ENCODE results near the gene NINL.
"Not testable (repeated sequence)": the region's sequence is repeated elsewhere in the genome, so short reads cannot be mapped to it uniquely, and the experiment has no call there.

The NINL gene

GRCh38 chr20:25484224-25484846, 101.0 kb downstream of the NINL start:
- DNase-seq (ENCODE audit: low spot score) = no peak

DNA sequence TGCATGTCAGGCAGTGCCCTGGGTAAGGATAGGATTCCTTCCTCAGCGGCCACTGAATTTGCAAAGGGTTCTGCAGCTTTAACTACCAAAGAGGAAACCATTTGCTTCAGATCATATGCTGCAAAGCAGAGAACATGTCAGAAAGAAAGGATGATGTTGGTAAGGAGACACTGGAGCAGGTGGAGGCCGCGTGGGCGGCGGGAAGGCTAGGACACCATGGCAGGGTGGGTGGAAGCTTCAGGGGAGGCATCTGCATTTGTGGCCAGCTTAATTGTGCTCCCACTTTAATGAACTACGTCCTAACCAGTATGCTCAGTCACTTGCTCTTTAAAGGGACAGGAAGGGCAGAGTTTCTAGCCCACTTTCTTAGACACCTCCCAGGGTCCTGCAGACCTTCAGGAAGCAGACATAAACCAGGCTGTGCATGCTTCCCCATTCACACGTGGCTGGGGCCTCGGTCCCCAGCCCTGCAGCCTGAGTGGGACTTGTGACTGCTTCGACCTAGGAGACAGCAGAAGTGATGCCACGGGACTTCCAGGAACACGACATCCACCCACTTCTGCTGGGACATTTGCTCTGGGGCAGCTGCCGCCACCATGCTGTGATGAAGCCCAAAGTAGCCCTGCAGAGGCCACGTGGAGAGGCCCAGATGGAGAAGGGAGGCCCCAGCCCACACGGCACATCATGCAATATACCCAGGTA, 101.7 kb downstream of the NINL start:
- no peak for DNase-seq (ENCODE audit: low spot score)

GRCh38 chr20:25481918-25482253, 103.4 kb downstream of the NINL start:
- no peak for DNase-seq (ENCODE audit: low spot score)

DNA sequence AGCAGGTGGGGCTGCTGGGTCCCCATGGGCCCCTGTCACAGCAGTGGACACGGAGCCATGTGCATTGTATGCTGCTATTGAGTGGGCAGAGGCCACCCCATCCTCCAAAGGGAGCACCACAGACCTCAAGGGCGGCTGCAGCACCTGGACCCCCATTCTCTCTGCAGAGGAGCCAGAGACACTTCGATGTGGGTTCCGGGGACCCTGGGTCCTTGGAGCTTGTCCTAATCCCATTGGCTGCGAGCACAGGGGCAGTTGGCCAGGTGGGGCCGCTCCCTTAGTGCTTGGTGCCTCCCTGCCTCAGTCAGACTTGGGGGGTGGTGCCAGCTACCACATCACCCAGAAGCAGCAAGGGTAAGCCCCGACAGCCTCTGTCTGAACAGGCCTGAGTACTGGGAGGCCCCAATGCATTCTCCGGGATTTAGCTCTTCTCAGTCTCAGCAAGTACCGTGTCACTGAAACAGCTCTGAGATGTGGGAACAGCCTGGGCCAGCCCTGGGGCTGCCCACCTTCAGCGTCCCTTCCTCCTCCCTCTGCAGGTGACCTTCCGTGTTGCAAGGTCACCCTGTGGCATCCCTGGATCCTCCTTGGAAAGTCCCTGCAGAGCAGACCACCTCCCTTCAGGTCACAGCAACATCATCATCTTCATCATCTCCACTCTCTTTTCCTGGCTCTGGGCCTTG, 104.0 kb downstream of the NINL start:
- no peak for DNase-seq (ENCODE audit: low spot score)

DNA sequence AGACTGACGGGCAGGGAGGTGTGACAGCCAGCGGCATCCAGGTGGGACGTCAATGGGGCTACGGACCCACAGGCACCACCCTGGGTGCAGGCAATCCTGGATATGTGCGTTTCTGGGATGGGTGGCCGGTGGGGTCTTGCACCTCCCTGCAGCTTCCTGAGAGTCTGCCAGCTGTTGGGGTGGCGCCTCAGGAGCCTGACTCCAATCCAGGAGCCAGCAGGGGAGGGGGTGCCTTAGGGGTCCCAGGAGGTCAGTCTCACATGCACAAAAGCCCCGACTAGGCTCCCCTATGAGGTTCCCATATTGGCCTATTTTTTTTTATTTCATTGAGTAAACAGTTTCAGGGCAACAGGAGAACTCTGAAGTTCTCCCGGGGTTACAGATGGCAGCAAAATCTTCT, 104.5 kb downstream of the NINL start:
- DNase-seq (ENCODE audit: low spot score) = no peak

- DNase-seq (ENCODE audit: low spot score) = no peak
Measured at GRCh38 chr20:25480156-25480555, 105.2 kb downstream of the NINL start.

DNA sequence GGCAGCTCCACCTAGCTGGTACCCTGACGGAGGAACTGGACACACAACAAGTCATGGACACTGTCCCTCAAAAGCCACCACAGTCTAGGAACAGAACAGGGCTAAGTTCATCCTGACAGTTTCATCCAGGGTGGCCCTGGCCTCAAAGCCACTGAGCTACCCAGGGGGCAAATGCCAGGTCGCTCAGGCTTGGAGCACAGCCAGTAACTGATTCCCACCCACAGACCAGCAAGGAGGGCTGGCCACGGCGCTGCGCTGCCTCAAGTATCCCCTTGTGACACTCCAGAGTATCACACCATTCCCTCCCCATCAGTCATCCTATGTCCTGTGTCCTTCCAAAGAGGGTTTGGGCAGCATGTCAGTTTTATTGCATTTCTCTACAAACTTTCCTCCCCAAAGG, 105.7 kb downstream of the NINL start:
- DNase-seq (ENCODE audit: low spot score) = no peak

DNA sequence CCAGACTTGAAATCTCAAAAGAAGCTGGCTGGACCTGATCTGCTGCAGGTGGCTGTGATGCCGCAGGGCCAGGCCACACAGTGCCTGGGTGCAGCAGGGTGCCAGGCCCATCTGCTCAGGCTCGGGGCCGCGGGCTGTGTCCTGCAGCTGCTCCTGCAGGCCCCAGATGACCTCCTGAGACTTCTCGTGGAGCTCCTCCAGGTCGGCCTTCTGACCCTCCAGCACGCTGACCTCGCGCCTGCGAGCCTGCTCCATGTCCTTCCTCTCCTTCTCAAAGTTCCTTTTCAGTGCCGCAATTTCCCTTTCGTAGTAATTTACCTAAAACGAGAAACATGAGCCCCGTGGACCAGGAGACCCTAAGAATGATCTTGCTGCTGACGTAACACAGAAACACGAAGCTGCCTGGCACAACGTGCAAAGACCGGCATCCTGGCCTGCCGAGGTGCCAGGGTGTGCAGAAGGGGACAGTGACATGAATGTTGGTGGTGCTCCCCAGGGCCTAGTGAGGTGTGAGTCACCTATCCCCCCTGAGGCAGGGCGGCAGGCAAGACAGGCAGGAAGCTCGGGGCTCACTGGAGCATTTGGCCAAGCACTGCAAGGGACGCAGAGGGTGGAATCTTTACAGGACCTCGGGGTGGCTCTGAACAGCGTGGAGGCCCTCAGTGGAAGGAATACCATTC, 106.3 kb downstream of the NINL start:
- DNase-seq (ENCODE audit: low spot score) = no peak

DNA sequence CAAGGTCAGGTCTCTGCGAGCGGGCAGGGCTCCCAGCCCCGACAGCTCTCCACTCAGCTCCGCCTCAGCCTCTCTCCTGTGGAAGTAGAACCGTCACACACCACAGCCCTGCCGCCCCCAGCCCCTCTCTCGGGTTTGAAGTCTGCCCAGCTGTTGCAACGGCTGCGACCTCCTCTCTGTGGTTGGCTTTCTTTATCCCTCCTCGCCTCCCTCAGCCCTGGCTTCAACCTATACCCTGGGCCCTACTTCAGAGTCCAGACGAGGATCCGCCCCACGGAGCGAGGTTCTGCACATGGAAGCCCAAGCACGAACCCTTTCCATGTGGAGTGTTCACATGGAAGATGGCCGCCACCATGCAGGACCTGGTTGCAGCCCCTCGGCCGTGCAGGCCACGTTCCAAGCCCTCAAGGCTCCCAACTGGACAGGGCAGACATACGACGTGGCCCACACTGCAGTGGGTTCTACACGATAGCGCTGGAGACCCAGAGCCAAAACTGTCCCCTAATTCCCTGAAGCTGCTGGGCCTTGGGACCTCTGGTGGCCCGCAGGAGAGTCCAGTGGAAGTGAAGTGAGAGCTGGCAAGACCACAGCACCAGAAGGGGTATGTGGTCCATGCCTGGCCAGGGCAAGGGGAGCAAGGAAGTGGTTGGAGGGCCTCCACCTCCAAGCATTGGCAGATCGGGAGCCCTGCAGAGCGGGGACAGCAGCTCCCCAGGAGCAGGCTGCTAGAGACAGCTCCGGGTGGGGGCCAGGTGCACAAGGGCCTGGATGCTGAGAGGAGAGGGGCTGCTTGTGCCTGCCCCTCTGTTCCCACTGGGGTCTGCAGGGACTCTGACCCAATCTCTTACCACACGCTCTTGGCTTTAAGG, 108.1 kb downstream of the NINL start:
- DNase-seq (ENCODE audit: low spot score) = no peak

DNA sequence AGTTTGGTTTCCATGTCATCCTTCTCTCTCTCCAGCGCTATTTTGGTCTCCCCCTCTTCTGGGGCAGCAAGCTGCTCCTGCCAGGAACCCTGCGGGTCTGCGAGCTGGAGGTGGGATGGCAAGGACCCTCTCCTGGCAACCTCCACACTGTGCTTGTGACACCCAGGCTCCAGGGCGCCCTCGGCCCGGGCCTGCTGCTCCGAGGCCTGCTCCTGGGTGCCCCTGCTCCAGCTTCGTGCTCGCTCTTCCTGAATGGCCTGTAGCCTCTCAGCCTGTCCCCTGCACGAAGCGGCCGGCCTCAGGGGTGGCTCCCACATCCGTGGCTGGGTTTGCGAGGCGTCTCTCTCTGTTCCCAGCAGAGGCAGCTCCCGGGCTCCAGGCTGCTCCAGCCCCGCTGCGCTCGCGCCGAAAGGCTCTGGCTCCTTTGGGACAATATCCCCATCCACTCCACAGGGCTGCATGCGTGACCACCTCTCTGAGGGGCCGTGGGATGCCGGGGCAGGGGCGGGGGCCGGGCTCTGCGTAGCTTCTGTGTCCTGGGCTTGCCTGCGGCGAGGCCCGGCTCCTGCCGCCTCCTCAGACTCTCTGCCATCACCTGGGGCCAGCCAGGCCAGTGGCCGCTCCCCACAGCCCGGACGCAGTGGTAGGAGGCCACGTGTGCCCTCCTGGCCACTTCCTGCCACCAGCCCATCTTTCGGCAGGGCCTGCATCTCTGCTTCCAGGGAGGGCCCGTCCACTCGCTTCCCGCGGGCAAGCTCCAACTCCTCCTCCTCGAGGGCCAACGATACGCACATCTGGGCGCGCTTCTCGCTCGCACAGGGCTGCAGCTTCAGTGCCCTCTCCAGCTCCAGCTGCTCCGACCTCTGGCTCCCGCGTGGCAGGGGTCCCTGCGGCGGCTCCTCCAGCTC, 109.0 kb downstream of the NINL start:
- DNase-seq (ENCODE audit: low spot score) = no peak

GRCh38 chr20:25473297-25473696, 112.0 kb downstream of the NINL start:
- DNase-seq (ENCODE audit: low spot score) = not testable (repeated sequence)

DNA sequence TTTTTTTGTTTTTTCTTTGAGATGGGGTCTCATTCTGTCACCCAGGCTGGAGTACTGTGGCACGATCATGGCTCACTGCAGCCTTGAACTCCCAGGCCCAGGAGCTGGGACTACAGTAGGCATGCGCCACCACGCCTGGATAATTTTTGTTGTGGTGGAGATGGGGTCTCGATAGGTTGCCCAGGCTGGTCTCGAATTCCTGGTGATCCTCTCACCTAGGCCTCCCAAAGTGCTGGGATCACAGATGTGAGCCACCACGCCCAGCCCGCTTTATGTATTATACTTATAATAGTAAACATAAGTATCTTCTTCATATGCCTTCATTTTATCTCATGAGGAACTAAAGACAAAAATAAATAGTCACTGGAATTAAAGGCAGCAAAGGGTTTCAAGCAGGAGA, 114.3 kb downstream of the NINL start:
- no peak for DNase-seq (ENCODE audit: low spot score)

GRCh38 chr20:25470045-25470444, 115.3 kb downstream of the NINL start:
- no peak for DNase-seq (ENCODE audit: low spot score)

GRCh38 chr20:25469558-25469957, 115.8 kb downstream of the NINL start:
- no peak for DNase-seq (ENCODE audit: low spot score)

- DNase-seq (ENCODE audit: low spot score) = no peak
Measured at GRCh38 chr20:25468126-25469075, 116.9 kb downstream of the NINL start.

DNA sequence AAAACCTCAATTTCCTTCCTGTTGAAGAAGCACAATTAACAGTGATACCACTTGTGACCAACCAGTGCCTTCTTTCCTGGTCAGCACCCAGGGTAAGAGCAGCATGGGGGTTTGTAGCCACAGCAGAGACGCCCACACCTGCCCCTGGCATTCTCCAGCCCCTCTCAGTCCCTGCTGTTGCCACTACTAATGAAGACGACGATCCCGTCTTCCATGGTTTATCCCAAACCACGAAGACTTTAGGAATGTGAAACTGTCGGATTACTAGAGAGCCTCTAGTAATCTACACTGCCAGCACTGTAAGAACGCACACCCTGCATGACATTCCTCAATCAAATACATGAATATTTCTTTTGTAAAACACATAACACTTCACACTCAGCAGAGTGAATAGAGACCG, 117.9 kb downstream of the NINL start:
- DNase-seq (ENCODE audit: low spot score) = no peak

- DNase-seq (ENCODE audit: low spot score) = no peak
Measured at GRCh38 chr20:25466846-25467245, 118.5 kb downstream of the NINL start.

DNA sequence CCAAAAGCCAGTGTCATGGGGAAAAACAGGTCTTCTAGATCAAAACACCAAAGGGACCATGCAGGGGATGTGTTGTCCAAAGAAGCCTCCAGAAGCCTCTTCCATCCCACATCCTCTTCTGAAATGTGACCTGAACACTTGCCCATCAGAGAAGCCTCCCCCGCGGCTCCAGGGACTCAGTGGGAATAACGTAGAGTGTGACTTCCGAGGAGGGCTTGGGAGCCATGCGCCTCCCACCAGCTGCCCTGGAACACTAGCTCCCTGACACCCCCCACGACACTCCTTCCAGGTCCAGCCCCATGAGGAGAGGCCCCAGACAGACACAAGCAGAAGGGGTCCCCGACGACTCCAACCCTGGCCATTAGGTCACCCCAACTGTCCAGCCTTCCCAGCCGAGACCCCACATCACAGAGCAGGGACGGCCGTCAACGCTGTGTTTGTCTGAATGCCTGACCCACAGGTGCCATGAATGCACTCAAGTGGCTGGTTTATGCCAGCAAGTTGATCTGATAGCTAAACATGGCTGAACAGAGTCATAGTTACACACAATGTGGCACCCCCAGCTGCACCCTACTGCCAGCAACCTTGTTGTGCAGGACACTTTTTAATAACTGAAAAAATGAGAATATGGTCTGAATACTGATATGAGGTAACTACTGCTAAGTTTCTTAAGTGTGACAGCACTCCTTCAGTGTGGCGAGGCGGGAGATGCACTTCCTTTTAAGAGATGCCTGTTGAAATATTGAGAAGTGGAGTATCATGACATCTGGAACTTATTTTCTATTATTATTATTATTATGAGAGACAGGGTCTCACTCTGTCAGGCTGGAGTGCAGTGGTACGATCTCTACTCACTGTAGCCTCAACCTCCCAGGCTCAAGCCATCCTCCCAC, 119.8 kb downstream of the NINL start:
- DNase-seq (ENCODE audit: low spot score) = no peak
